ENCODE results near the gene RNF157.

- no peak for TF ChIP-seq CTCF (IDR thresholded peaks at IDR 0.05)
- no peak for TF ChIP-seq POLR2AphosphoS5 (IDR thresholded peaks at IDR 0.05)
- no peak for TF ChIP-seq EP300 (IDR thresholded peaks at IDR 0.05)
- TF ChIP-seq POLR2A (IDR thresholded peaks at IDR 0.05) = no peak
Observed at GRCh38 chr17:76137001-76137350, 103.3 kb downstream of the RNF157 start.
